A673 (cell line): Measurements from ENCODE around the gene GMPR. TPM values are rescaled to one million over a fixed set of nuclear protein-coding genes. Genes with fewer than 3 reads are reported as not detected.
"Not testable (repeated sequence)": the region's sequence is repeated elsewhere in the genome, so short reads cannot be mapped to it uniquely, and the experiment has no call there.

Experiments used
- BruUV-seq: library from RNA; stranded (reverse); fragments of 400-500 nt; replicated peaks from 2 replicates; lab custom pipeline; 2021; lab: Mats Ljungman, UMichigan
- CTCF ChIA-PET: fragments of 300-600 bp; sonication (Branson Sonifier 250); formaldehyde crosslinking; loops from one replicate; lab custom pipeline; 2022; ENCODE audit warnings: antibody characterized with exemption; lab: Charles Lee
- POLR2A ChIA-PET: fragments of 300-600 bp; sonication (Branson Sonifier 250); formaldehyde crosslinking; loops from one replicate; lab custom pipeline; 2022; ENCODE audit warnings: antibody characterized with exemption; ENCODE audit not compliant: low non-redundant PET; lab: Charles Lee
- DNase-seq: peaks from one replicate; pipeline ENCODE4 v3.0.0-alpha.2; 2015; ENCODE audit warnings: low spot score
- H3K27ac ChIP-seq: fragments of 200-600 bp; sonication (generic); 2 replicates; pipeline ENCODE4 v1.5.1; 2016; ENCODE audit warnings: mixed run types, low read depth, mild to moderate bottlenecking, mixed read lengths, antibody characterized with exemption, low read length; ENCODE audit not compliant: poor library complexity, severe bottlenecking
- H3K27me3 ChIP-seq: fragments of 200-600 bp; sonication (generic); replicated peaks from 2 replicates; pipeline ENCODE4 v1.6.1; 2017; ENCODE audit warnings: mixed run types, low read depth, mild to moderate bottlenecking, mixed read lengths, antibody characterized with exemption, low read length; ENCODE audit not compliant: insufficient read depth, poor library complexity
- H3K36me3 ChIP-seq: fragments of 200-600 bp; sonication (generic); 2 replicates; pipeline ENCODE4 v1.6.1; 2016; ENCODE audit warnings: mixed run types, mild to moderate bottlenecking, mixed read lengths, antibody characterized with exemption, low read length; ENCODE audit not compliant: insufficient read depth, poor library complexity, severe bottlenecking
- H3K4me1 ChIP-seq: fragments of 200-600 bp; sonication (generic); 2 replicates; pipeline ENCODE4 v1.6.1; 2017; ENCODE audit warnings: mixed run types, mild to moderate bottlenecking, mixed read lengths, antibody characterized with exemption, low read length; ENCODE audit not compliant: insufficient read depth, poor library complexity, severe bottlenecking
- H3K4me3 ChIP-seq: fragments of 200-600 bp; sonication (generic); 2 replicates; pipeline ENCODE4 v1.5.1; 2016; ENCODE audit warnings: low read depth, mixed run types, mild to moderate bottlenecking, mixed read lengths, low read length; ENCODE audit not compliant: poor library complexity, severe bottlenecking
- H3K9me3 ChIP-seq: fragments of 200-600 bp; sonication (generic); 2 replicates; pipeline ENCODE4 v1.6.1; 2016; ENCODE audit warnings: mixed run types, low read depth, mild to moderate bottlenecking, mixed read lengths, antibody characterized with exemption, low read length; ENCODE audit not compliant: poor library complexity, severe bottlenecking
- CTCF ChIP-seq: fragments of 300-800, 200-600 bp; sonication (generic); conservative IDR thresholded peaks from 2 replicates; pipeline ENCODE4 v1.5.1; 2017; ENCODE audit warnings: low read depth, mild to moderate bottlenecking, antibody characterized with exemption, low read length, moderate library complexity, mixed read lengths
- EZH2 ChIP-seq: fragments of 200-600 bp; sonication (generic); IDR thresholded peaks from 2 replicates; pipeline ENCODE4 v1.6.1; 2017; ENCODE audit warnings: borderline replicate concordance, low read depth, mild to moderate bottlenecking, mixed read lengths, antibody characterized with exemption, low read length; ENCODE audit not compliant: poor library complexity, severe bottlenecking
- intact Hi-C: fragments of 100-400 bp; cut with micrococcal nuclease; formaldehyde crosslinking; loops from one replicate; pipeline ENCODE4 v1.10.0; 2022; ENCODE audit not compliant: unreplicated experiment
- total RNA-seq: library from RNA; stranded (reverse); gene quantifications from 2 replicates; pipeline ENCODE4 v1.2.3, GENCODE V29; 2021

The GMPR gene
- total RNA-seq, 1 experiment from 2014 or later = 0.32 TPM

- H3K36me3 ChIP-seq = no peaks in the 10 kb centered on the region
- no peak for DNase-seq
- POLR2A ChIA-PET = no interaction called here
- no peaks in the 10 kb centered on the region for H3K27me3 ChIP-seq
- no peak overlapping the region for H3K27ac ChIP-seq
- CTCF ChIA-PET = no interaction called here
- H3K4me1 ChIP-seq = no peaks in the 10 kb centered on the region
- TF ChIP-seq EZH2 = no peak
- BruUV-seq = no TSS peak
- intact Hi-C loops = no loop called here
- no peak overlapping the region for H3K4me3 ChIP-seq
- no peaks in the 10 kb centered on the region for H3K9me3 ChIP-seq
Measured at GRCh38 chr6:16224409-16224808, 14.0 kb upstream of the GMPR start.

GRCh38 chr6:16225062-16225731 is 13.2 kb upstream of the GMPR start:
- CTCF ChIA-PET, POLR2A ChIA-PET, intact Hi-C loops: not testable (repeated sequence)

DNA sequence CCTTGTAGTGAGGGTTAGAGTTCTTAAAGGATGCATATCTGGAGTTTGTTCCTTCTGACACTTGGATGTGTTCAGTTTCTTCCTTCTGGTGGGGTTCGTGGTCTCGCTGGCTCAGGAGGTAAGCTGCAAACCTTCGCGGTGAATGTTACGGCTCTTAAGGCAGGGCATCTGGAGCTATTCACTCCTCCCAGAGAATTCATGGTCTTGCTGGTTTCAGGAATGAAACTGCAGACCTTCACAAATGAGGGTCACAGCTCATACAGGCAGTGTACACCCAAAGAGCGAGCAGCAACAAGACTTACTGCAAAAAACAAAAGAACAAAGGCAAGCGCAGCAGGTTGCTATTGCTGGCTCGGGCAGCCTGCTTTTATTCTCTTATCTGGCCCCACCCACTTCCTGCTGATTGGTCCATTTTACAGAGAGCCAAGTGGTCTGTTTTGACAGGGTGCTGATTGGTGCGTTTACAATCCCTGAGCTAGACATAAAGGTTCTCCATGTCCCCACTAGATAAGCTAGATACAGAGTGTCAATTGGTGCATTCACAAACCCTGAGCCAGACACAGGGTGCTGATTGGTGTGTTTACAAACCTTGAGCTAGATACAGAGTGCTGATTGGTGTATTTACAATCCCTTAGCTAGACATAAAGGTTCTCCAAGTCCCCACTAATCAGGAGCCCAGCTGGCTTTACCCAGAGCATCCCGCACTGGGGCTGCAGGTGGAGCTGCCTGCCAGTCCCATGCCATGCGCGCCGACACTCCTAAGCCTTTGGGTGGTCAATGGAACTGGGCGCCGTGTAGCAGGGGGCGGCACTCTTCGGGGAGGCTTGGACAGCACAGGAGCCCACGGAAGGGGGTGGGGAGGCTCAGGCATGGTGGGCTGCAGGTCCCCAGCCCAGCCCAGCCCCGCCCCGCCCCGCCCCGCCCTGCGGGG is 12.0 kb upstream of the GMPR start:
- DNase-seq, intact Hi-C loops, H3K36me3 ChIP-seq, H3K9me3 ChIP-seq, H3K27ac ChIP-seq, CTCF ChIA-PET, POLR2A ChIA-PET, BruUV-seq, H3K4me3 ChIP-seq, H3K27me3 ChIP-seq, H3K4me1 ChIP-seq: not testable (repeated sequence)

More at GRCh38 chr6:16225062-16225731, 13.2 kb upstream of the GMPR start:
- H3K27ac ChIP-seq, H3K4me3 ChIP-seq, BruUV-seq, H3K36me3 ChIP-seq, DNase-seq, H3K27me3 ChIP-seq, H3K9me3 ChIP-seq, H3K4me1 ChIP-seq: not testable (repeated sequence)

GRCh38 chr6:16227048-16227562 is 11.3 kb upstream of the GMPR start:
- no peaks in the 10 kb centered on the region for H3K4me1 ChIP-seq
- H3K4me3 ChIP-seq = no peak overlapping the region
- TF ChIP-seq CTCF = no peak
- TF ChIP-seq EZH2 = no peak
- no peaks in the 10 kb centered on the region for H3K9me3 ChIP-seq
- CTCF ChIA-PET = no interaction called here
- H3K27me3 ChIP-seq = no peaks in the 10 kb centered on the region
- H3K27ac ChIP-seq = no peak overlapping the region
- BruUV-seq = no TSS peak
- POLR2A ChIA-PET = no interaction called here
- DNase-seq = no peak
- H3K36me3 ChIP-seq = no peaks in the 10 kb centered on the region
- intact Hi-C loops = no loop called here
